Astrocyte (in vitro differentiated cells and primary cell): ENCODE results near the gene UBE2E1. TPM values are rescaled to one million over a fixed set of nuclear protein-coding genes. Genes with fewer than 3 reads are reported as not detected.
"Not testable (repeated sequence)": the region's sequence is repeated elsewhere in the genome, so short reads cannot be mapped to it uniquely, and the experiment has no call there.

Source experiments
- DNase-seq: peaks from one replicate; pipeline ENCODE4 v3.0.0-alpha.2; 2010; ENCODE audit warnings: low read depth
- FAIRE-seq: peaks from 2 replicates; lab custom pipeline; 2011; peaks lifted over from hg19 to GRCh38; lab: Jason Lieb, UNC
- H2AFZ ChIP-seq: 2 replicates; pipeline ENCODE4 v1.6.0; 2012; ENCODE audit warnings: low read depth, low read length, inconsistent platforms
- H3K27ac ChIP-seq: 2 replicates; pipeline ENCODE4 v1.5.1; 2011; ENCODE audit warnings: low read depth, low read length, inconsistent platforms
- H3K27me3 ChIP-seq: 2 replicates; pipeline ENCODE4 v1.6.0; 2011; ENCODE audit warnings: low read length, inconsistent platforms; ENCODE audit not compliant: insufficient read depth
- H3K36me3 ChIP-seq: 2 replicates; pipeline ENCODE4 v1.5.1; 2011; ENCODE audit warnings: low read length, inconsistent platforms; ENCODE audit not compliant: insufficient read depth
- H3K4me1 ChIP-seq: 2 replicates; pipeline ENCODE4 v1.5.1; 2011; ENCODE audit warnings: low read length, inconsistent platforms; ENCODE audit not compliant: insufficient read depth
- H3K4me2 ChIP-seq: 2 replicates; pipeline ENCODE4 v1.6.0; 2012; ENCODE audit warnings: low read length, inconsistent platforms
- H3K4me3 ChIP-seq: 2 replicates; pipeline ENCODE4 v1.5.1; 2011; ENCODE audit warnings: low read depth, mild to moderate bottlenecking, low read length, inconsistent platforms; ENCODE audit not compliant: insufficient read depth
- H3K79me2 ChIP-seq: 2 replicates; pipeline ENCODE4 v1.6.0; 2012; ENCODE audit warnings: mild to moderate bottlenecking, low read length, inconsistent platforms; ENCODE audit not compliant: insufficient read depth
- H3K9ac ChIP-seq: 2 replicates; pipeline ENCODE4 v1.6.0; 2012; ENCODE audit warnings: mild to moderate bottlenecking, low read length, inconsistent platforms
- H3K9me3 ChIP-seq: 2 replicates; pipeline ENCODE4 v1.5.1; 2012; ENCODE audit warnings: low read depth, mild to moderate bottlenecking, low read length, inconsistent platforms; ENCODE audit not compliant: insufficient read depth
- H4K20me1 ChIP-seq: 2 replicates; pipeline ENCODE4 v1.6.0; 2012; ENCODE audit warnings: low read length, inconsistent platforms; ENCODE audit not compliant: insufficient read depth
- H3K27ac Mint-ChIP-seq: one replicate; pipeline ENCODE4 v1.8.0; 2021; ENCODE audit warnings: mild to moderate bottlenecking, mixed read lengths; ENCODE audit not compliant: unreplicated experiment
- H3K27me3 Mint-ChIP-seq: one replicate; pipeline ENCODE4 v1.8.0; 2021; ENCODE audit warnings: low read depth, mixed read lengths; ENCODE audit not compliant: unreplicated experiment
- H3K36me3 Mint-ChIP-seq: one replicate; pipeline ENCODE4 v1.8.0; 2021; ENCODE audit warnings: low read depth, mixed read lengths; ENCODE audit not compliant: unreplicated experiment
- H3K4me1 Mint-ChIP-seq: one replicate; pipeline ENCODE4 v1.8.0; 2021; ENCODE audit warnings: low read depth, mixed read lengths; ENCODE audit not compliant: unreplicated experiment
- H3K4me3 Mint-ChIP-seq: one replicate; pipeline ENCODE4 v1.8.0; 2021; ENCODE audit warnings: mild to moderate bottlenecking, moderate library complexity, mixed read lengths; ENCODE audit not compliant: unreplicated experiment
- H3K9me3 Mint-ChIP-seq: one replicate; pipeline ENCODE4 v1.8.0; 2021; ENCODE audit warnings: mild to moderate bottlenecking, mixed read lengths; ENCODE audit not compliant: unreplicated experiment
- CTCF ChIP-seq: IDR thresholded peaks from 2 replicates; pipeline ENCODE4 v1.5.1; 2011; ENCODE audit warnings: low read depth, mild to moderate bottlenecking, inconsistent platforms, low read length, moderate library complexity; ENCODE audit not compliant: insufficient read depth
- EZH2 ChIP-seq: IDR thresholded peaks from 2 replicates; pipeline ENCODE4 v1.6.1; 2012; ENCODE audit warnings: mild to moderate bottlenecking, low read length, inconsistent platforms; ENCODE audit not compliant: insufficient read depth
- total RNA-seq: library from RNA; stranded (reverse); gene quantifications from 2 replicates; pipeline ENCODE4 v1.2.1, GENCODE V29; 2021

The UBE2E1 gene
- total RNA-seq, 1 donor from 2014 or later, result 150 TPM

- H3K4me1 Mint-ChIP-seq, result peaks cover 41% of the 10 kb centered on the region
- H2AFZ ChIP-seq, H3K4me3 ChIP-seq, H3K9me3 ChIP-seq, H3K9me3 Mint-ChIP-seq, FAIRE-seq, H3K27ac ChIP-seq, H3K27ac Mint-ChIP-seq, H3K27me3 Mint-ChIP-seq, DNase-seq, H3K36me3 ChIP-seq, H3K9ac ChIP-seq, H3K27me3 ChIP-seq, H3K4me2 ChIP-seq, H3K4me3 Mint-ChIP-seq, H3K36me3 Mint-ChIP-seq: not testable (repeated sequence)
- Histone ChIP-seq H4K20me1 (peaks cover 60% of the 10 kb centered on the region), H3K79me2 (peaks cover 25% of the 10 kb centered on the region), H3K4me1 (peaks cover 16% of the 10 kb centered on the region)
Observed at GRCh38 chr3:23871361-23871760, 65.6 kb downstream of the UBE2E1 start.

DNA sequence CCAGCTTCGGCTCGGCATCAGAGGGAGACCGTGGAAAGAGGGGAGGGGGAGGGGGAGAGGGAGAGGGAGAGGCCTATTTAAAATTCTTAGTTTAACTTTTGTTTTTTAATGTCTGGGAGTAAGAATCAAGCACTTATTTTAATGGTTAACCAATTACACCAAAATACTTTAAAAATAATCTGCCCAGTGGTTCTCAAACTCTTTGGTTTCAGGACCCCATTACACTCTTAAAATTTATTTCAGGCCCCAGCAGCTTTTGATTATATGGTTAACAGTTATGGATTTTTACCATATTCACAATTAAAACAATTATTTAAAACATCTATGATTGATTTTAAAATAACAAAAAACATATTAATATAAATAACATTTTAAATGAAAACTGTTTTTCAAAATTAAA, 66.6 kb downstream of the UBE2E1 start:
- no peaks in the 10 kb centered on the region for H3K36me3 Mint-ChIP-seq
- Histone ChIP-seq H3K4me2 (no peak overlapping the region), H3K27me3 (no peaks in the 10 kb centered on the region), H3K9ac (no peak overlapping the region), H4K20me1 (peaks cover 65% of the 10 kb centered on the region), H3K79me2 (peaks cover 33% of the 10 kb centered on the region), H3K4me3 (no peak overlapping the region), H3K4me1 (peaks cover 23% of the 10 kb centered on the region), H3K27ac (no peak overlapping the region), H2AFZ (no peak overlapping the region), H3K9me3 (no peaks in the 10 kb centered on the region), H3K36me3 (no peaks in the 10 kb centered on the region)
- TF ChIP-seq CTCF (no peak), EZH2 (no peak)
- H3K27me3 Mint-ChIP-seq, result no peaks in the 10 kb centered on the region
- no peaks in the 10 kb centered on the region for H3K9me3 Mint-ChIP-seq
- DNase-seq (no peak), FAIRE-seq (no peak)
- no peak overlapping the region for H3K4me3 Mint-ChIP-seq
- no peak overlapping the region for H3K27ac Mint-ChIP-seq
- peaks cover 42% of the 10 kb centered on the region for H3K4me1 Mint-ChIP-seq

DNA sequence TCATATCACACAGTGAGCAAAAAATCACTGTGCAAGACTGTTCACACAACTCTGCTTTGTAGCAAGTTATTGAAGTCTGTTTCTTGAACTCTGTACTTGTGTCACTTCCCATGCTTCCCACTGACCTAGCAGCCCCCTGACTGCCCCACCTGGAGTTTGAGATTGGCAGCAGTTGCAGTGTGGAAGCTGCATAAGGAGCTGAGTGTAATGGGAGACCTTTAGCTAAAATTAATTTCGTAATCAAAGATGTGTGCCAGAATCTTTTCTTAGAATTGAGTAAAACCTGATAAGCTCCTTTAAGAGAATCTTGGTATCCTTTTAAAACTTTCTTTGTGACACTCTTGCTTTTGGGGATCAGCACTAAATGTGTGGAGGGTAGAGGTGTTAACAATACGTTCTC, 68.2 kb downstream of the UBE2E1 start:
- no peak overlapping the region for H3K27ac Mint-ChIP-seq
- peaks cover 2% of the 10 kb centered on the region for H3K9me3 ChIP-seq
- peak overlapping the region; percentile 16 for H3K9ac ChIP-seq
- H4K20me1 ChIP-seq, result peaks cover 67% of the 10 kb centered on the region
- peaks cover 2% of the 10 kb centered on the region for H3K36me3 ChIP-seq
- H3K9me3 Mint-ChIP-seq, result no peaks in the 10 kb centered on the region
- no peaks in the 10 kb centered on the region for H3K27me3 ChIP-seq
- H2AFZ ChIP-seq, result no peak overlapping the region
- H3K36me3 Mint-ChIP-seq, result no peaks in the 10 kb centered on the region
- H3K27ac ChIP-seq, result no peak overlapping the region
- no peak overlapping the region for H3K4me3 ChIP-seq
- no peaks in the 10 kb centered on the region for H3K27me3 Mint-ChIP-seq
- TF ChIP-seq EZH2 (no peak), CTCF (no peak)
- peak overlapping the region; percentile 57 for H3K4me2 ChIP-seq
- DNase-seq (no peak), FAIRE-seq (no peak)
- peaks cover 46% of the 10 kb centered on the region for H3K79me2 ChIP-seq
- peaks cover 32% of the 10 kb centered on the region for H3K4me1 ChIP-seq
- H3K4me3 Mint-ChIP-seq, result no peak overlapping the region
- peaks cover 42% of the 10 kb centered on the region for H3K4me1 Mint-ChIP-seq
